GM21786 (cell line): ENCODE measurements around the gene ERBB3.

ENCODE experiments used
- ATAC-seq: cut with Tn5 transposase; IDR thresholded peaks from one replicate; pipeline ENCODE4 v1.9.1; 2021; ENCODE audit not compliant: unreplicated experiment

Gene ERBB3

DNA sequence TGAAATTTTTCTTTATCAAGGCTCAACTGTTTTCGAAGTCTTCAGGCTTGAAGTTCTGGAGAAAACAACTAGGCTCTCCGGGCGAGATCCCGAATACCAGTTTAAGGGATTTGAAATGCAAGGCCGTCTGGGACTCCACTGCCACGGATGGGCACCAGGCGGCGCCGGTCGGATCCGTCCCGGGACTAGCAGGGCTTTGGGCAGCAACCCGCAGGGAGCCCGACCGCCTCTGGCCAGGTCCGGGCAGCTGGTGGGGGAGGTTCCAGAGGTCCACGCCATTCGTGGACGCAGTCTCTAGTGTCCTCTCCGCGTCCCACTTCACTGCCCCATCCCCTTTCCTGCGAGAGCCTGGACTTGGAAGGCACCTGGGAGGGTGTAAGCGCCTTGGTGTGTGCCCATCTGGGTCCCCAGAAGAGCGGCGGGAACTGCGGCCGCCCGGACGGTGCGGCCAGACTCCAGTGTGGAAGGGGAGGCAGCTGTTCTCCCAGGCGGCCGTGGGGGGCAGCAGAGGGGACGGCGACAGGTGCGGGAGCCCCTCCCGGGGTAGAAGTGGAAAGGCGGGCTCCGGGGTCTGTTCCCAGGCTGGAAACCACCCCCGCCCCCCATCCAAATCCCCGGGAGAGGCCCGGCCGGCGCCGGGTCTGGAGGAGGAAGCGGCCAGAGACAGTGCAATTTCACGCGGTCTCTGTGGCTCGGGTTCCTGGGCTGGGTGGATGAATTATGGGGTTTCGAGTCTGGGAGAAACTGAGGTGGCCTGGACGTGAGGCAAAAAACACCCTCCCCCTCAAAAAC, 838 bp upstream of the ERBB3 start:
- ATAC-seq = no peak

DNA sequence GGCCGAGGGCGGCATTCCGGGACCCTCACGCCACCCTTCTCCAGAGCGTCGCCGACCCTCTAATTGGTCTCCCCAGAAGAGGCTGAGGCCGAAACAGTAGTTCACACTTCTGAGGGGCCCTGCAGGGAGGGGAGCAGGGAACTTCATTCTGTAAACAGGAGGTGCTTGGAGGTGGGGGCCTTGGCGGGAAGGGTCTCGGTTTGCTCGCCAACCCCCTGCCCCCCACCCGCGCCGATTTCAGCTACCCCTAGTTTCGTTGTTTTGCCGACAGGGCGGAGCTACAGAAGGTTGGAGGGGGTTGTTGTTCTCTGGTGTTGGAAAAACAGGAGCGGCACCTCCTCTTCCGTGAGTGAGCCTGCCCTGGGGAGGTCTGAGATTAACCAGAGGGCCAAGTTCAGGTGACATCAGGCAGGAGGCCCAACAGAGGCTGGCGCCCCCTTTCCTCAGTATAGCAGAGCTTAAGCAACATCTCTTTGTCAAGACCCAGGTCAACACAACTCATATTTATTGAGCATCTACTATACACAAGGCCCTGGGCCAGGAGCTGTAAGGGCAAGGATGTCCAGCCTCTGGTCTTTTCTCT, 682 bp downstream of the ERBB3 start:
- no peak for ATAC-seq

DNA sequence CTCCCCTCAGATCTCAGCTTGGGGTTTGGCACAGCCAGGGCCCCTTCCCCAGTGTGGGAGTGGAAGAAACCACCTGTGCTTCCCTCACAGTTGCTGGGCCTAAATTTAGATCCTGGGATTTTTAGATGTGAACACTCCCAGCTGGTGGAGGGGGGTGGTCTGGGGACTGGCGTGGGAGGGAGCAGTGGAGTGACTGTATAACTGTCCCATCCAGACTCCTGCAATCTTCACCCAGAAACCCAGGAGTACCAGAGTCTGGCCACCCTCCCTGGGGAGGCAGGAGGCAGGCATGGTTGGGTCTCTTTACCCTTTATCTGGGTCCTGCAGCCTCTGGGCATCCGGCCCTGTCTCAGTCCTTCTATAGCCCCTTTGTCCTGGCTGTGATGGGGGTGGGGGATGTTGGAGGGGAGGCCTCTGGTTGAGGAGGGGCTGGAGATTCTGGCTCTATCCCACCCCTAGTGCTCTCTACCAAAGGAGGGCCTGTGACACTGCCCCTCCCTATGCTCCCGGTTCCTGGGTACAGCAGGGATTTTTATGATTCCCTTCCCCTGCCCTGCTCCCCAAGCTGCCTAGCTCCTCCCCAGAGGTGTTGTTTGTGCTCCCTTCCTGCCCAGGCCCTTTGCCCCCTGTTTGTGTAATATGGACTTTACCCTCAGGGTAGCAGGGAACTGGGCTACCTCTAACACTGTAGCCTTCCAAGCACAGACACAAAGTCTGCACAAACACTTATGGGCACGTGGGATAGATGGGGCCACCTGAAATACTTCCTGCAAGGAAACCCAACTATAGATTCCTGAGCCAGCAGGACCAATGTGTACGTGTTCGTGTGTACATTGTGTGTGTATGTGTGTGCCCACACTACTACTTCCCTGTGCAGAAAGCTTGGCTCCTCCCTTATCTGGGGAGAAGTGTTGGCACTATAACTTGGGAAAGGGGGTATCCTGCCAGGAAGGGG, 1.7 kb downstream of the ERBB3 start:
- ATAC-seq = no peak

DNA sequence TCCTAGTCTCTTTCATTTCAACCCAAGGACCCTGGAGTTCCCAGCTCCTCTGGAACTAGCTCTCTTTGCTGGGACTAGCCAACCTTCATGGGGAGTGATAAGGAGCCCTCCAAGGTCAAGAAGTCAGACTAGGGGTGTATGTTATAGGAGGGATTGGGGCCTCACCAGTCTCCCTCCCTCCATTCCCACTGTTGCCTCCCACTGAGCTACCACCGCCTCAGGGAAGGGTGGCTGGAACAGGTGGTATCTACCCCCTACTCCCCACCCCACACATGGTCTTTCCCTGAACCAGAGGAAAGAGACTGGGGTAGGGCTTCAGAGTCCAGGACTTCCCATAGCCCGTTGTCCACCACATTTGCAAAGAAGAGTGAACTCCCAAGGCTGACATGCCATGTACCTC, 2.4 kb downstream of the ERBB3 start:
- no peak for ATAC-seq

DNA sequence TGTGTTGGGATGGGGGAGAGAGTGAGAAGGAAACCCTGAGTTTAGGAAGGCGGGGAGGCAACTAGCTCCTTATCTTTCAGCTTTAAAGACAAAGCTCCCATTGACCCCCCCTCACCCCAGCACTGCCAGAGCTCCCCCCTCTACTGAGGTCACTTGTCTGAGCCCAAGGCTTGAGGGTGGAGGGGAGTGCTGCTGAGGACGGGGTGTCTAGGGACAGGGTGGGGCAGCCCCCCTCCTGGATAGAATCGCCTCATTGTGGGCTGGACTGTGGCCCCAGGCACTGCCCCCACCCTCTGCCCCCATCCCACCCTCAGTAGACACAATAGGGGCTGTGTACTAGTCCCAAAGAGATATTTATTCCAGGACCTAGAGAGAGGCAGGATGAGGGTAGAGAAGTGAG, 3.0 kb downstream of the ERBB3 start:
- ATAC-seq = no peak

DNA sequence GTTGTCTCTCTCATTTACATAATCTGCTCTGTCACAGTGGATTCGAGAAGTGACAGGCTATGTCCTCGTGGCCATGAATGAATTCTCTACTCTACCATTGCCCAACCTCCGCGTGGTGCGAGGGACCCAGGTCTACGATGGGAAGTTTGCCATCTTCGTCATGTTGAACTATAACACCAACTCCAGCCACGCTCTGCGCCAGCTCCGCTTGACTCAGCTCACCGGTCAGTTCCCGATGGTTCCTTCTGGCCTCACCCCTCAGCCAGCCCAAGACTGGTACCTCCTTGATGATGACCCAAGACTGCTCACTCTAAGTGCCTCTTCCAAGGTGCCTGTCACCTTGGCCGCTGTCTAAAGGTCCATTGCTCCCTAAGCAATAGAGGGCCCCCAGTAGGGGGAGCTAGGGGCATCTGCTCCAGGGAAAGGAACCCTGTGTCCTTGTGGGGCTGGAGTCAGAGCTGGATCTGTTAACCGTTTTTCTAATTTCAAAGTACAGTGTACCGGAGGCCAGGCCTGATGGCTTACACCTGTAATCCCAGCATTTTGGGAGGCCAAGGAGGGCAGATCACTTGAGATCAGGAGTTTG, 5.1 kb downstream of the ERBB3 start:
- no peak for ATAC-seq

DNA sequence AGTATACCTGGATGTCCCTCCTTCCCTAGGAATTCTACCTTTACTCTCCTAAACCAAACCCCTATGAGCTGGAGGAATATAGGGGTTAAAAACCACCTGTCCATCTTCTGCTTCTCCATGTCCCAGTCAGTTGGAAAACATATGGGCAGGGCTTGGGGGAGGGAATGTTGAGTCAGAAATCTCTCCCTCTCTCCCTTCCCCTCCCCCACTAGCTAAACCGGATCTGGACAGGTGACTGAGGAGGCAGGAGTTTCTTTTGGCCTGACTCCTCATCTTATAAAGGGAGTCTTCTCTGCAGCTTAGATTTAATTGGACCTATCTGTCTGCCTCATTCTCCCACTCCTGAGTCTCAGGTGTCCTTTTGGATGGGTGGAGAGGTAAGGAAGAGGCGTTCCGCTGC, 6.1 kb downstream of the ERBB3 start:
- no peak for ATAC-seq

DNA sequence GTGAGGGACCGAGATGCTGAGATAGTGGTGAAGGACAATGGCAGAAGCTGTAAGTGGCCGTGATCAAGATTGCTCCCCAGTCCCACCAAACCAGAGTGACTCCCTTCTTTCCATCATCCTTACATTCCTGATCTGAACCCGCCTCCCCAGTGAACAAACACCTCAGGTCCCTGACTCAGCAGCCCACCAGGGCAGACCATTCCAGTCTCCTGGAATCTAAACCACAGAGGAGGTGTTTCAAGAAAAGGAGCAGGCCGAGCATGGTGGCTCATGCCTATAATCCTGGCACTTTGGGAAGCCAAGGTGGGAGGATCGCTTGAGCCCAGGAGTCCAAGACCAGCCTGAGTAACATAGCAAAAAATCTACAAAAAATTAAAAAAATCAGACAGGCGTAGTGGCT, 6.6 kb downstream of the ERBB3 start:
- no peak for ATAC-seq

DNA sequence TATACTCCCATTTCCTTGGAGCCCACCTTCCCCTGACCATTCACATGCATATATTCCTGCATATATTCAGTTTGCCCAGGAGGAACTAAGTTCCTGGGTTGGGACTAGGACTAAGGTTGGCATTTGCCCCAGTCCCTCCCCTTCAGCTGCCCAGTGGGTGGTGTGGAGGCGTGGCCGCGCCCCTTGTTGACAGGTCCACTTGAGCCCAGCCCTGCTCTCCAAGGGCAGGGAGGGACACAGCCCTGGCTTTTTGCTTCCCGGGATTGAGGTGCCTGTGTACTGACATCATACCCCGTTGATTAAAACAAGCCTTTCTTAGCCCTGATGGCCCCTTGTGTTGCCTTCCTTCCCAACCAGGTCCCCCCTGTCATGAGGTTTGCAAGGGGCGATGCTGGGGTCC, 7.3 kb downstream of the ERBB3 start:
- ATAC-seq = no peak

DNA sequence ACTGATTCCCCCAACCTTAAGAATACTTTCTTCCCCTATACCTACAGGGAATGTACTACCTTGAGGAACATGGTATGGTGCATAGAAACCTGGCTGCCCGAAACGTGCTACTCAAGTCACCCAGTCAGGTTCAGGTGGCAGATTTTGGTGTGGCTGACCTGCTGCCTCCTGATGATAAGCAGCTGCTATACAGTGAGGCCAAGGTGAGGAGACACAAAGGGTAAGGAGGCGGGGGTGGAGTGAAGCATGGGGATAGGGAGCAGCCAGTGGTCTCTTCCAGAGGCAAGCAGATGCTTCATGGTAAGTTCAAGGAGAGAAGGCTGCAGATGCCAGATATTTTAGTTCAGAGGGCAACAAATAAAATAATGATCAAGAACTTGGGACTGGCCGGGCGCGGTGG, 17.8 kb downstream of the ERBB3 start:
- ATAC-seq = no peak

DNA sequence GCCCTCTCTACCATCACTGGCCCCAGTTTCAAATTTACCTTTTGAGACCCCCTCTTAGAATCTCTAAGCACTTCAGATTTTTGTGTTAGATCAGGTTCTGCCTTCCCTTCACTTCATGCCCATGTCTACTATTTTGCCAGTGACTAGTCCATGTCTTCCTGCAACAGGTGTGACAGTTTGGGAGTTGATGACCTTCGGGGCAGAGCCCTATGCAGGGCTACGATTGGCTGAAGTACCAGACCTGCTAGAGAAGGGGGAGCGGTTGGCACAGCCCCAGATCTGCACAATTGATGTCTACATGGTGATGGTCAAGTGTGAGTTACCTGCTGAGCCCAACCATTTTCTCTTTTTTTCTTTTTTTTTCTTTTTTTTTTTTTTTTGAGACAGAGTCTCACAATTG, 18.6 kb downstream of the ERBB3 start:
- ATAC-seq = no peak

DNA sequence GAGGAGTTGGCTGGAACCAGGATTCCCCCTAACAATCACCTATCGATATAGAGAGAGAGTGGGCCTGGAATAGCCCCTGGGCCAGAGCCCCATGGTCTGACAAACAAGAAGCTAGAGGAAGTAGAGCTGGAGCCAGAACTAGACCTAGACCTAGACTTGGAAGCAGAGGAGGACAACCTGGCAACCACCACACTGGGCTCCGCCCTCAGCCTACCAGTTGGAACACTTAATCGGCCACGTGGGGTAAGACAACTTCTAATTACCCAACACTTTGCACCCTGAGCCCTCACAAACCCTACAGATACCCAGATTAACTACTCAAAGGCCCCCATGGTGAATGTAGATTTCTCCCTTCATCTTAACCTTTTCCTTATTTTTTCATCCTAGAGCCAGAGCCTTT, 19.8 kb downstream of the ERBB3 start:
- no peak for ATAC-seq

DNA sequence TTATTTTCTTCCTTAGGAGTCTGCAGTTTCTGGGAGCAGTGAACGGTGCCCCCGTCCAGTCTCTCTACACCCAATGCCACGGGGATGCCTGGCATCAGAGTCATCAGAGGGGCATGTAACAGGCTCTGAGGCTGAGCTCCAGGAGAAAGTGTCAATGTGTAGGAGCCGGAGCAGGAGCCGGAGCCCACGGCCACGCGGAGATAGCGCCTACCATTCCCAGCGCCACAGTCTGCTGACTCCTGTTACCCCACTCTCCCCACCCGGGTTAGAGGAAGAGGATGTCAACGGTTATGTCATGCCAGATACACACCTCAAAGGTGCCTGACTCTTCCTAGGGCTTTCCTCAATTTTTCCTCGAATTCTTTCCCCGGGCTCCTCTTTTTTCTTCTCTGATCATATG, 21.1 kb downstream of the ERBB3 start:
- ATAC-seq = no peak

DNA sequence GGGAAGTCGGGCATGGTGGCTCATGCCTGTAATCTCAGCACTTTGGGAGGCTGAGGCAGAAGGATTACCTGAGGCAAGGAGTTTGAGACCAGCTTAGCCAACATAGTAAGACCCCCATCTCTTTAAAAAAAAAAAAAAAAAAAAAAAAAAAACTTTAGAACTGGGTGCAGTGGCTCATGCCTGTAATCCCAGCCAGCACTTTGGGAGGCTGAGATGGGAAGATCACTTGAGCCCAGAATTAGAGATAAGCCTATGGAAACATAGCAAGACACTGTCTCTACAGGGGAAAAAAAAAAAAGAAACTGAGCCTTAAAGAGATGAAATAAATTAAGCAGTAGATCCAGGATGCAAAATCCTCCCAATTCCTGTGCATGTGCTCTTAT, 22.7 kb downstream of the ERBB3 start:
- ATAC-seq = no peak

DNA sequence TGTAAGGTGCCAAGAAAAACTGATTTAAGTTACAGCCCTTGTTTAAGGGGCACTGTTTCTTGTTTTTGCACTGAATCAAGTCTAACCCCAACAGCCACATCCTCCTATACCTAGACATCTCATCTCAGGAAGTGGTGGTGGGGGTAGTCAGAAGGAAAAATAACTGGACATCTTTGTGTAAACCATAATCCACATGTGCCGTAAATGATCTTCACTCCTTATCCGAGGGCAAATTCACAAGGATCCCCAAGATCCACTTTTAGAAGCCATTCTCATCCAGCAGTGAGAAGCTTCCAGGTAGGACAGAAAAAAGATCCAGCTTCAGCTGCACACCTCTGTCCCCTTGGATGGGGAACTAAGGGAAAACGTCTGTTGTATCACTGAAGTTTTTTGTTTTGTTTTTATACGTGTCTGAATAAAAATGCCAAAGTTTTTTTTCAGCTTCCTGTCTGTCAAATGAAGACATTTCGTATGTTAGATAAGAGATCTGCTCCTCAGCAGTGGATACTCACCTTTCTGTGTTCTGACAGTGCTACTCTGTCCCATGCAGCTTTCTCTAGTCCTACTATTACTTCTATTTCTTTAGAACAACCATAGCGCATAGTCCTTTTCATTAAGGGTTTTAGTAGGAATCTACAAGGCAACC, 23.2 kb downstream of the ERBB3 start:
- no peak for ATAC-seq

DNA sequence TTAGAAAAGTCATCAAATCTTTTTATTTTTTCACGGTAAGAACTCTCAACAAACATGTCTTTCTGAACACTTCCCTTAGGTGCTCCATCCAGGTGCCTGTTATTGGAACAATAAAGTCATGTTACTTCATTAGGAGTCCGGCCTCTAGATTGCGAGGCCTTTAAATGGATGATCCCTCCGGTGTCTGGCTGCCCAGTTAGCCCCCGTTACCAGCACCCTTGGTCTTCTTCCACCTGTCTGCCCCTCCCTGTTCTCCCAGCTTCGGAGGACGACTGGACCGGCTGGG, 23.8 kb downstream of the ERBB3 start:
- ATAC-seq = no peak

DNA sequence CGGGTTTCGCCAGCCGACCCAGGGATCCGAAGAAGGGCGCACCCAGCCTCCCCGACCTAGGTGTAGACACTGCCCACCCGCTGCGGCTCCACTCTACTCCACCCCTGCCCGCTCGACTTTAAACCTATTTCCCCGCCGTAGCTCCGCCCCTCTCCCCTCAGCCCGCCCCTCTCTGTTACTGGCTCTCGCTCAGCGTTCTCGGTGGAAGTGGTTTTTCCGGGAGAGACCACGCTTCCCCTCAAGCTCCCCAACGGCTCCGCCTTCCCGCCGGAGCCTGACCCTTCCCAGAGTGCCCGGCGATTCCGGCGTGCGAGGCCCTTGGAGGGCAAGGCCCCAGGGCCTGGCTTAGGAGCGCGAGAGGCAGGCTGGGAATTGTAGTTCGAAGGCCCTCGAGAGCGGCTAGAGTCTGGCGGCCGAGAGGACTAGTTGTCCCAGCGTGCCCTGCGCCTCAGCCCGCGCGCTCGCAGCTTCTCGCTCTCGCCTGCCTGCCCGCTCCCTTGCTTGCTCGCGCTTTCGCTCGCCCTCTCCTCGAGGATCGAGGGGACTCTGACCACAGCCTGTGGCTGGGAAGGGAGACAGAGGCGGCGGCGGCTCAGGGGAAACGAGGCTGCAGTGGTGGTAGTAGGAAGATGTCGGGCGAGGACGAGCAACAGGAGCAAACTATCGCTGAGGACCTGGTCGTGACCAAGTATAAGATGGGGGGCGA, 24.3 kb downstream of the ERBB3 start, which contains the start of gene PA2G4:
PA2G4 (plus strand) TSS at position 451 of the 706 bp plus-strand sequence; CDS start at position 630, 179 bp downstream.
- ATAC-seq = peak; percentile 91

DNA sequence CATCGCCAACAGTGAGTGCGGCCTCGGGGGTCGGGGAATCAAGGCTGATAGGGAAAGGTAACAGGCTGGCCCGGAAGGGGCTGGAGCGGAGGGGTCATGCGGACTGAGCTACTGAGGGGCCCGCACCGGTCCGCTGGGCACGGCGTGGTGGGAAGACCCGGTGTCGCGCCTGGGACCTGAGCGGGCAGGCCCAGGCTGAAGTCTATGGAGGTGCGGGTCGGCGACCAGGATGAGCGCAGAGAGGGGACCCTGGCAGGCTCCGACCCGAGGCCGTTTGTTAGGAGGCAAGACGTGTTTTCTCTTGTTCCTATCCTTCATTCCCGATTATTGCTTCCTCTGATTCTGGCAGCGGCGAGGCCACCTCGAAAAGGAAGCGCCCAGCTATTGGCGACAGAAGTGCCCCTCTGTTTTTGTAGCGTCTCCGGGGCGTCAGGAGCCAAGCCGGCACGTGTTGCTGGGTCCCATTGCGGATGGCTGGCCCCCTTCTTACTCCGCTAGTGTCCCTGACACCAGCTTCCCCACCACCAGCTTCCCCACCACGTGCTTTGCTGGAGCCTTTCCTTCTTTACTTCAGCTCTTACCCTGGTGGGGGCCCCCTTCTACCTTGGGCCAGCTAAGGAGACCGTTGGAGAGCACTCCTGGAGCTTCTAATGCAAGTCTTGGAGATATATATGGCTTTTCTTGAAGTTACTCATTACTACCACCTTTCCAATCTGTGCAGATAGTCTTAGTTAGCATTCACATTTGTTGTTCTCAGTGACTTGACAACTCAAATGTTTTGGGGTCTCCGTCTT, 25.0 kb downstream of the ERBB3 start:
- ATAC-seq = peak; percentile 6

DNA sequence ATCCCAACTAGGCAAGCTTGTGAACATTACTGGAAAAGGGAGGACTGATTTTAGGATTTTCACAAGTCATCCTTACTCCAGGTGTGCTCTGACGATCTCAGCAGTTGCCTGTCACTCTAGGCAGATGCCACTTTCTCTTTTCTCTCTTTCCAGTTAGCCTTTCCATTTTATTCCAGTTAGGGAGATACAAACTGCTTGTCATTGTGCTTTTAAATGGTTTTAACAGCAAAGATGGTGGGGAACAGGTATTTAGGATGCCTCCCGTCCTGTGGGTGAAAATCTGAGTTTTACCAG, 25.6 kb downstream of the ERBB3 start:
- no peak for ATAC-seq

DNA sequence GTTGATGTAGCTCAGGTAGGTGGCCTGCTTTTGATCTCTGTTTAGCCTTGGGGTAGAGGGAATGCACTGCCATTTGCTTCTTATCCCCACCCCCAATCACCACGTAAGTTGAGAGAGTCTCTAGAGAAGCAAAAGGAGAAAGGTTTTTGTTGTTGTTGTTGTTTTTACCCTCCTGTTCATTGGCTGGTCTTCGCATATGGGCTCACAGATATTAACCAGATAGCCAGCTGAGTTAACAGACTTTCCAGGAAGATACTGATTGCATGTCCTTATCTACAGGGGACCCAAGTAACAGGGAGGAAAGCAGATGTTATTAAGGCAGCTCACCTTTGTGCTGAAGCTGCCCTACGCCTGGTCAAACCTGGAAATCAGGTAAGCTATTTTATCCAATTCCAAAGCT, 27.3 kb downstream of the ERBB3 start:
- ATAC-seq = no peak
